VCaP (cell line): ENCODE measurements around the gene LRFN4.

Experiments used
- H3K27ac ChIP-seq: fragments of 450-650 bp; 2 replicates; pipeline ENCODE4 v1.5.1; 2017
- CTCF ChIP-seq: fragments of 450-650 bp; conservative IDR thresholded peaks from 2 replicates; pipeline ENCODE4 v1.5.1; 2017; ENCODE audit warnings: mild to moderate bottlenecking, moderate library complexity

LRFN4 gene

DNA sequence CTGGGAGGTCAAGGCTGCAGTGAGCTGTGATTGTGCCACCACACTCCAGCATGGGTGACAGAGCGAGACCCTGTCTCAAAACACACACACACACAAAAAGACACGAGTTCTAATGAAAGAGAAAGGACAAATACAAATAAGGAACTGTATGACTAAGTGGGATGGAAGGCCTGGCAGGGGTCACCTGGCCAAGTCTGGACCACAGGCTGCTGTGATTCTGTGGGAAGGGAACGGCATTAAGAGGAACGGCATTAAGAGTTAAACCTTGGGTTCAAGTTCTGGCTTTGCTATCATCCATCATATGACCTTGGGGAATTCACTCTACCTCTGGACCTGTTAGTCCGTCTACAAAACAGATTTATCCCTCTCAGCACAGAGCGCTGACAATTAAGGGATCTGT is 47.7 kb downstream of the LRFN4 start:
- no peak overlapping the region for H3K27ac ChIP-seq

DNA sequence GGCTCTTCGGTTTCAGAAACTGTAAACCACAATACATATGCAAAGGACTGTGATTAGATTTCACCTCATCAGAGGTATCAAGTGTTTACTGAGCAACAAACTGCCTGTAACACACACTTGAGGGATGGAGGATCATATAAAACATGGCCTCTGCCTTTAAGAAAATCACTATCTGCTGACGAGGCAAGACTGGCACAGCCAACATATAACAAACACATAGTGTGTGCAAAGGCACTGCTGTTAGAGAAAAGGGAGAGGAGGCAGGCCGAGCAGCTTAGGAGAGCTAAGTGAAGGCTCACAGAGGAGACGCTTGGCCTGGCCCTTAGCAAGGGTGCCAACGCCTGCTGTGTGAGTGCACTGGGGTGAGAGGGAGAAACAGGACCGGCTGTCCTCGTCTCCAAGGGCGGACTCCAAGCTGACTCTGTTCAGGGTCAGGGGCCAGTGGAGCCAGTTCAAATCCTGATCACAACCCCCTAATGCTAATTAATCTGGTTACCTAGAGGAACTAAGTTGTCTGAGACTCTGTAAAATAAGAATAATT is 48.2 kb downstream of the LRFN4 start:
- no peak for TF ChIP-seq CTCF
- no peak overlapping the region for H3K27ac ChIP-seq

More for the DNA sequence above, 47.7 kb downstream of the LRFN4 start:
- no peak for TF ChIP-seq CTCF

DNA sequence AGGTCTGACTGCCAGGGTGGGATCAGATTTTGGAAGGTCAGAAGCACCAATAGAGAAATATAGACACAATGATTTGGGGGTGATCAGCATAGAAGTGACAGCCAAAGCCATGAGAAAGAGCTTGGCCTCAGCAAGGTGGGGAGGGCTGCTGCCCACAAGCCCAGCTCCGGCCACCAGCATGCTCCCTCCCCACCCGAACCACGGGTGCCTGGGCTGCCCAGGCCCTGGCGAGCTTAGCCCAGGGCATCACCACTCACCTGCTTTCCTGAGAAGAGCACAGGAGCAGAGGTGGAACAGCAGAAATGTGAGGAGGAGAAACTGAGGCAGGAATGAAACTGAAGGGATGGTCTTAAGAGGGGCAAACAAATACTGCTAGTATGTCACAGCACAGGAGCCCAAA is 48.8 kb downstream of the LRFN4 start:
- H3K27ac ChIP-seq = no peak overlapping the region
- no peak for TF ChIP-seq CTCF

DNA sequence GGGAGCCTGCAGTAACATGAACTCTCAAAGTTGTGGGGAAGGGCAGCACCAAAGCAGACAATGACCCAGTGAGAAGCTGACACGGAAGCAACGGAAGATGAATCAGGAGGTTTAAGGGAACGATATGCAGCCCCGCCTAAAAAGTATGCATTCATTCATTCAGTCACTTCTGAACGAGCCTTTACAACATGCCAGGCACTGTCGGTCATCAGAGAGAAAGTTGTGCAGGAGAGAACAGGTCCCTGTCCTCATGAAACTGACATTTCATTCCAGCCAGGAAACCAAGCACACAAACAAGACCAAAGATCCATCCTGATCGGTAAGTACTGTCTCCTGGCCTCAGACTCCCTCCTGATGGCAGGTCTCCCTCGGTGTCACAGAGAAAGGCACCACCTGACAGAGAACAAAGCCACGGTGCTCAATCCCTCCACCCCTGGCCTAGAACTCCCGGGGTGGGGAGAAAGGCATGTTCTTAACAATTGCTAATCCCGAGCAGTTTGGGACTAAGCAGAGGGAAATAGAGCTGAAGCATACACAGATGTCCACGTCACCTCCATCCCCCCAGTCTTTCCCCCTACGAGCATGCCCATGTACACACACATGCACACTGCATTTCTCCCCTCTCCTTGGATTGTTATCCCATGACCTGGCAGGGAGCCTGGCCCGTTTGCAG is 49.3 kb downstream of the LRFN4 start:
- H3K27ac ChIP-seq = peak overlapping the region; percentile 30
- no peak for TF ChIP-seq CTCF

GRCh38 chr11:66907751-66908630 is 51.1 kb downstream of the LRFN4 start:
- TF ChIP-seq CTCF = no peak
- H3K27ac ChIP-seq = no peak overlapping the region

- no peak overlapping the region for H3K27ac ChIP-seq
- no peak for TF ChIP-seq CTCF
Measured at GRCh38 chr11:66909181-66909580, 52.3 kb downstream of the LRFN4 start.

GRCh38 chr11:66910016-66910415 is 53.2 kb downstream of the LRFN4 start:
- no peak for TF ChIP-seq CTCF
- no peak overlapping the region for H3K27ac ChIP-seq
